GM19035 (cell line): Measurements from ENCODE around the gene BANP.
"Not testable (repeated sequence)": the region's sequence is repeated elsewhere in the genome, so short reads cannot be mapped to it uniquely, and the experiment has no call there.

ENCODE experiments used
- ATAC-seq: cut with Tn5 transposase; IDR thresholded peaks from one replicate; pipeline ENCODE4 v1.9.1; 2021; ENCODE audit not compliant: unreplicated experiment

The BANP gene

DNA sequence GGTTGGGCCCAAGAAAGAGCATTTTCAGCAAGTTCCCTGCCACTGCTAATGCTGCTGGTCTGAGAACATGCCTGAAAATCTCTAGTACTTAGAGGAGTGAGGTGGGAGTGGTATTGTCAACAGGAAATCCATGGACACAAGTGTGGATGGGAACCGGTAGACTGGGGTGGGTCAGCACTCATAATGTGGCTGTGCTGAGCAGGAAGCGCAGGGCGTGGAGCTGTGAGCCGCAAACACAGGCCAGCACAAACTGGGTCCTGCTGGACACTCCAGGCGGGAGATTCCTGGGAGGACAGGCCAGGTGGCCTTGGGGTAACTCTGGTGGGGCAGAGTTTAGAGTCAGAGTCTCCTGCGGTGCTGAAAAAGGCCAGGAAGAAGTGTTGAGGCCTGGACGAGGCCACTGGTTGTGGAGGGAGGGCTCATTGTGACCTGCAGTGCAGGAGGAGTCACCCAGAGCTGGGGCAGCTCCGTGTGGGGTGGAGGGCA, 62.6 kb downstream of the BANP start:
- no peak for ATAC-seq

DNA sequence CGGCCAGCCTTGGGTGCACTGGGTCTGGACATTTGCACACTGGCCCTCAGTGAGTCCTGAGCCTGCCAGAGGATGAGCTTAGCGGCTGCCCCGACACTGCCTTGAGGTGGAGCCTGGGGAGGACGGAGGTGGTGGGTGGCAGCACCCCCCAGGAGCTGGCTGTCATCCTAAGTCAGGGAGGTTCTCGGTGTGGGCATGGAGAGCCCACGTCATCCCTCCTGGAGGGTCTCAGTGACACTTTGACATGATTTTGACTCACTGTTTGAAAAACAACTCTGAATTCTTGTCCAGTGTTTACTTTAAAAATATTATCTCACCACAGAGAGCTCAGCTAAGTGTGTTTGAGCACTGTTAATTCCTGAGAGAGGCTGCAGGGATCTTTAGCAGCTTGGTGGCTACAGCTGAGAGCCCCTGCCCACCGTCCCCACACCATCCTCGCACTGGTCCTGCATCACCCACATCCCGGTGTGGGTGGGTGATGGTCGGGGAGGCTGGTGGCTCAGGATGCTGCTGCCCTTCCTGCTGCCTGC, 63.1 kb downstream of the BANP start:
- no peak for ATAC-seq

DNA sequence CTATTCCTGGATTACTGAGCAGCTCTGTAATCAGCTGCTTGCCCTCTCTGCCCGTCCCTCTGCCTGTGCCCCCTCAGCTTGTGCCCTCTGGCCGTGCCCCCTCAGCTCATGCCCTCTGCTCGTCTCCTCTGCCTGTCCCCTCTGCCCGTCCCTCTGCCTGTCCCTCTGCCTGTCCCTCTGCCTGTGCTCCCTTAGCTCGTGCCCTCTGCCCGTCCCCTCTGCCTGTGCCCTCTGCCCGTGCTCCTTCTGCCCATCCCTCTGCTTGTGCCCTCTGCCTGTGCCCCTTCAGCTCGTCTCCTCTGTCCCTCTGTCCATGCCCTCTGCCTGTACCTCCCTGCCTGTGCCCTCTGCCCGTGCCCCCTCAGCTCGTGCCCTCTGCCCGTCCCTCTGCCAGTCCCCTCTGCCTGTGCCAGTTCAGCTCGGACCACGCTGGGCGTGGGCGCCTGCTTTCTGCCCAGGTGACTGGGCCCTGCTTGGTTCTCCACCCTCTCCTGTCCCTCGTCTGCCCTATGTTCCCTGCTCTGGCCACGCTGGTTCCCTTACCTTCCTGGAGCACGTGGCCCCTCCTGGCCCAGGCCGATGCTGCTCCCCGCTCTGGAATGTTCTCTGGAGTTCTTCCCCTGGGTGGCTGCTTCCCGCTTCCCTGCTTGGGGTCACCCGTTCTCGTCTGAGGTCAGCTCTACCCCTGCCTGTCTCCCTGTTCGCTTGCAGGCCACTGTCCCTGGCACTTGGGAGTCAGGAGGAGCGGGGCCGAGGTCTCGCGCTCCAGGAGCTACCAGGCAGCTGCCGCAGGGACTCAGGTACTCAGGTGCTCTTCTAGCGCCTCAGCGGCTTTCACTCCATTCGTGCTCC, 63.9 kb downstream of the BANP start:
- no peak for ATAC-seq

DNA sequence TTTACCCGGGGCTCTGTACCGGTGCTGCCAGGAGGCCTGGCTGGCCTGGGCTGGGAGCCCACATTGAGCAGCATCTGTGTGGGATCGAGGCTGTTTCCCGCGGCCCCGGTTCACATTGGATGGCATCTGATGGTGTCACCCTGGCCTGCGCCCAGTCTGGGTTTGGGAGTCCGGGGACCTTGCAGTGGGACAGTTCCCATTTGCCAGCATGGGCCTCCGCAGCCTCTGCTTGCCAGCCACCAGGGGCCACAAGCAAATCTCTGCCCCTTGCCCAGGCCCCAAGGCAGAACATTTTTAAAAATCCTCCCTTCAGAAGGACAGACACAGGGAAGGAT, 64.5 kb downstream of the BANP start:
- ATAC-seq, result no peak

DNA sequence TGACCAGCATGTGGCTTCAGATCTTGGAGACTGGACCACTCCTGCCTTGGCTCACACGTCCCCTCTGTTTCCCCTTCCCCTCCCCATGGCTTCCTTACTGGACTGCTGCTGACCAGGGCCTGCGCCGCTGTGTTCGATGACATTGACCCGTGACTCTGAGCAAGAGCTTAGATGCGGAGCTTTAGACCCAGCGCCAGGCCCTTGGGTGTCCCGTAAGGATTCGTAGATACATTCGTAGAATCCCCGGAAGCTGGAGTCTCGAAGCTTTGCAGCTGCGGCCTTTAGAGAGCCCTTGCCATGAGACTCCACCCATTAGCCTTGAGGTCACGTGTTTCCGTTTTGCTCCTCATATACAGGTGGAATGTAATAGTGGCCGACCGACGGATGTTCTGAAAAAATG, 65.2 kb downstream of the BANP start:
- not testable (repeated sequence) for ATAC-seq

DNA sequence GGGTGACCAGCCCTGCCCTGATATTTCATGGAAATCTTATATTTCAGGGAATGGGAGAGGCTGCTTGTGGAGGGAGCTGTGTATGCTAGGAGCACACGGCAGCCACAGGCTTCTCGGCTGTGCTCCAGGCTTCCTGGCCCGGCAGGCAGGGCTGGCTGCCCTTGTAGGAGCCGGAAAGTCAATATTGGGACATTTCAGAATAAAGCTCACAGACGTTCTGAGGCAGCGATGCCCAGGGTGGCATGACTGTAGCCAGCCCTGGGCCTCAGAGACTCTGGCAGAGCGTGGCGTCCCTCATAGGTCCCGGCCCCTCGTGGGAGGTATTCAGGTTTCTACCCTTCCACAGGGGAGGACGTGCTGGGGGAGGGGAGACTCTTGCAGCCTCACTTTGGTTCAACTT, 65.7 kb downstream of the BANP start:
- ATAC-seq, result no peak

DNA sequence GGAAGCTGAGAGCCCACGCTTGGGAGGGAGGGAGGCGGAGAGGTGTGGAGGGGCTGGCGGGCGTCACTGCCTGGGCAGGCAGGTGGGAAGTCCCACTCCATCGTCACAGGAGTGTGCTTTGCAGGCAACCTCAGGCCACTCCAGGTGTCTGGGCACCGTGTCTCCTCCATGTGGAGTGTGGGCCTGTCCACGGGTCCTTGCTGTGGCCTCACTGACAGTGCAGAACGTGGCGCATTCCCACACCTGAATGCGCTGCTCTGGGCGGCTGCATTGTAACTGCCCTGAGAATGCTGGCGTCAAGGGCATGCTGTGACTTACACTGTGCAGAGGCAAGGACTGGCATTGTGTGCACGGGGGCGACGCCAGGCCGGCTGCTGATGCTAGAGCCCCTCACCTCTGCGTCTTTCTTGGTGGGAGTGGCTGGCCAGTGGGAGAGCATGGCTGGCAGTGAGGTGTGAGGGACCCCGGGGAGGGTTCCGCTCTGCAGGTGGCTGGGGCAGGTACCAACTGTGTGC, 66.4 kb downstream of the BANP start:
- no peak for ATAC-seq

DNA sequence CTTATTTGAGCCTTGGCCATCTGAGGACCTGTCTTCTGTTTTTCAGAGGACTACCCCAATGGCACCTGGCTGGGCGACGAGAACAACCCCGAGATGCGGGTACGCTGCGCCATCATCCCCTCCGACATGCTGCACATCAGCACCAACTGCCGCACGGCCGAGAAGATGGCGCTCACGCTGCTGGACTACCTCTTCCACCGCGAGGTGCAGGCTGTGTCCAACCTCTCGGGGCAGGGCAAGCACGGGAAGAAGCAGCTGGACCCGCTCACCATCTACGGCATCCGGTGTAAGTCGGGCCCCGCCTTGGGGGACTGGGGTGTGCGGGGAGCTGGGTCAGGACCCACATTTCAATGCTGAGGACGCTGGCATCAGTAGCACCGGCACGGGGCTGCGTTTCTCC, 67.1 kb downstream of the BANP start:
- ATAC-seq, result not testable (repeated sequence)

DNA sequence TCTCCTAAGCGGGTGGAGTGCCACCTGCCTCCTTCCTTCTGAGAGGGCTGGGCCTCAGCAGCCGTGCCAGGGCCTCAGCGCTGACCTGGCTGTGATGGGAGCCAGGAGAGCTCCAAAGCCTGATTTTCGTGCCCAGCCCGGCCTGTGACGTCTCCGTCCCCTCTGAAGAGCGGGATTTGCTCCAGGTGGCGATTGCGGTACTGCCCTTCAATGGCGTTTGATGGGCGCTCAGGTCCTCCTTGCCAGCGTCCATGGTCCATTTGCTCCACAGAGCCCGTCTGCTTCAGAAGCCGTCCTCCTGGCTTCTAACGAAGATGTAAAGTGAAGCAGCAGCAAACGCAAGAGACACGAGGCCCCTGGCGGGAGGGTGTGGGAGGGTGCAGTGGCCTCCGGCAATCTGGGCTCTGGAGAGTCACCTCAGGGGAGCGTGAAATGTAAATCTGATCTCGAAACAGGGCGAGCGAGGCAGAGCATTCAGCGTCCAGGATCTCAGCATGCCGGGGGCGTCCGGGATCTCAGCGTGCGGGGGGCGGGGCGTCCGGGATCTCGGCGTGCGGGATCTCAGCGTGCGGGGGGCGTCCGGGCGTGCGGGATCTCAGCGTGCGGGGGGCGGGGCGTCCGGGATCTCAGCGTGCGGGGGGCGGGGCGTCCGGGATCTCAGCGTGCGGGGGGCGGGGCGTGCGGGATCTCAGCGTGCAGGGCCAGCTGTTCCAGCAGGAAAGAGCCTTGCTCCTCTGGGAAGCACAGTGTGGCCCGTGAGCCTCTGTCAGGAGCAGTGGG, 68.0 kb downstream of the BANP start:
- ATAC-seq, result not testable (repeated sequence)

DNA sequence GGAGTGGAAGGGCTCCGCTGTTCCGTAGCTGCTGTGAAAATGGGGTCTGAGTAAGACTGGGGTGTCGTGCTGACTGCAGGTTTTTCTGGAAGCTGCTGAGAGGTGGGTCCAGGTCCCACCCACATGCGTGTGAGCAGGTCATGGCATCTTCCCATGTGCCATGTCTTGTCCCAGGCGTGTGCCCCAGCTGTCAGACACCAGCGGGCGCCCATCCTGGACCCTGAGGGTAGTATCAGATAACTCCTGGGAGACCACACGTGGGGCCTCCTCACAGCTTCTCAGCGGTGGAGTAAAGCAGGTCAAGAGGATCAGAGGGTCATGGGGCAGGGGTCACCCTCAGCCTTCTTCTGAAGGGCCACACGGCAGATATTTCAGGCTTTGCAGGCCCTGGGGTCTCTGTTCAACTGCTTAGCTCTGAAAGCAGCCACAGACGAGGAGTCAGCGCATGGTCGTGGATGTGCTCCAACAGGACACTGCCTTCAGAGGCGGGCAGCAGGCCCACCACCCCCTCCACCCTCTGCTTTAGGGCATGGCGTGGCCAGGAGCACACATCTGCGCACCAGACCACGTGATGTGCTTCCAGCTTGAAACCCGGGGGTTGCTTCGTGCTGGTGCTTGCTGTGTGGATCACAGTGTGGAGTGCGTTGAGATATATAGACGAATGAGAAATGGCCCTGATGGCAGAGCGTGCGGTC, 68.7 kb downstream of the BANP start:
- ATAC-seq, result no peak

DNA sequence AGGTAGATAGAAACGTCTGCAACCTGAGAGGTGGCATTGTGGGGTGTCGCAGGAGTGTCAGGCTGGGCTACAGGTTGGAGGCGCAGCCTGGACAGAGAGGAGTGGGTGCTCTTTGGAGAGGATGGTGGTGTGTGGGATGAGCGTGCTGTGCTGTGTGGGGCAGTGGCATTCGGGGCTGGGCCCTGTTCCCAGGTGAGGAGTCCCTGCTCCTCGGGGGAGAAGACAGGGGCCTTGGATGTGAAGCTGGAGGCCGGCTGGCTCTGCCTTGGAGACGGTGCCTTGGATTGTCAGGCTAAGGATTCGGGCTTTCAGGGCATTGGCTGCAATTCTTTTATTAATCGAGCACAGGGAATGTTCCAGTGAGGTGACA, 69.3 kb downstream of the BANP start:
- no peak for ATAC-seq

DNA sequence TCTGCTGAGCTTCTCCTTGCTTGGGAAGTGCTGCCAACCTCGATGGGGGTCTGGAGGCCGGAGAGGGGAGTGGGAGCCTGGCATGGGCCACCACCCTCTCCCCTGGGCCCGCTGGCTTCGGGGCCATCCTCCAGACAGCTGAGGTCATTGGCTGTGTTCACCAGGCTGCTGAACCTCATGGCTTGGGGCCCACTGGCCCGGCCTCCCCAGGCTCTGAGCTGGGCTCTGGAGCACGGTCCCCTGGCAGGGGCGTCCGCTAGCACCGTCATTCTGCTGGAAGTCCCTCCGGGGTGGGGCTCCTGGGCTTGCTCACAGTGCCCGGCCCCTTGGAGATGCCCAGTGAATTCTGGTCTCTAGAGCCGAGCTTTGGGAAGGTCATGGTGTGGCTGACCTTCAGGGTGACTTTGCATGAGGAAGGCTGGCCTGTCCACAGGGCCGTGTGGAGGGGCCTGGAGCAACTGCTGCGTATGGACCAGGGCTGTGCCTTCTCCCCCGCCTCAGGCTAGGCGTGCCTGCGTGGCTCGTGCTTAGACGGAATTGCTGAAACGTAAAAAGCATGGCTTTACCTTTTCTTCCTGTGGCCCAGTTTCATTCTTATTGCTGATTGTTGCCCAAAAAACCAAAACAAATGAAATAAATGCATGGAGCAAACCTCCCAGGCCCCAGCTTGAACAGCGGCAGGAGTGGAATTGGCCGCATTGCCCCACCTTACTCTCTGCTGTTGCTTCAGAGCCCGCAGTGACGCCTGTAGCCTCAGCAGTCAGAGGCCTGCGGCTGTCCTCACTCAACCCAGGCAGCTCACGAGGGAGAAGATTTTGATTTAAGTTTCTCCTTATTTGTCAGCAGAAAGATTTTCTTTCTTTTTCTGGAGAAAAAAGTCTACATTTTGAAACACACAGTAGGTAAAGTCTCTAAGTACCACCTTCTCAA, 70.1 kb downstream of the BANP start:
- not testable (repeated sequence) for ATAC-seq

DNA sequence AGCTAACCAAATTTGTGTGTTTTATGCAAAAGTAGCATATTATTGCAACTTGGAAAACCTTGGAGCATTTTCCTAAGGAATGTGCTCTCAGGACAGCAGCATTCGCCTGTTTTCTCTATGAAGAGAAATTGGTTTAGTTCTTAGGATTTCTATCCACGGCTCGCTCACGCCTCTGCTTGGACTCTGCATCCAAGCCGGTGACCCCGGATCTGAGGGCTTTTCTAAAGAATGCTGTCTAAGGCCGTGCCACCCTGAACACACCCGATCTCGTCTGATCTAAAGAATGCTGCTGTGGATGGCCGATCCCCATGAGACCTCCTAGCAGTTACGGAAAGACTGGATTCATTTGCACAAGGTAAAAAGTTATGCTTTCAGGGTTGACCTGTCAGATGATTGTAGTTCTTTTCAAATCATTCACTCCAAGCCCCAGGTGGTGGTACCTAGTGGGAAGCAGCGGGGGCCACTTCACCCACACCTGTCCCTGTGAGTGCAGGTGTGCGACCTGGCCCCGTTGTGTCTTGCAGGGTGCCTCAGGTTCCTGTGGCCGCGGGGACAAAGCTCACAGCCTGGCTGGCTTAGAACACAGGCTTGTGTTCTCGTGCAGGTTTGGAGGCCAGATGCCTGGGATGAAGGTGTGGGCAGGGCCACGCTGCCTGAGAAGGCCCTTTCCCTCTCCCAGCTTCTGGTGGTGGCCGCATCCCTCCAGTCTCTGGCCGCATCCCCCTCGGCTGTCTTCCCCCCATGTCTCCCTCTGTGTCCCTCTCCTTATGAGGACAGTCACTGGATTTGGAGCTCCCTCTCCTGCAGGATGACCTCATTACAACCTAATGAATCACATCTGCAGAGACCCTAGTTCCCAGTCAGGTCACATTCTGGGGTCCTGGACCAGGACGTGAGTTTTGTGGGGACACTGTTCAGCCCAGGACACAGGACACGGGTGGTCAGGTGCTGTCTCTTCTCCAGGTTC, 71.1 kb downstream of the BANP start:
- no peak for ATAC-seq

DNA sequence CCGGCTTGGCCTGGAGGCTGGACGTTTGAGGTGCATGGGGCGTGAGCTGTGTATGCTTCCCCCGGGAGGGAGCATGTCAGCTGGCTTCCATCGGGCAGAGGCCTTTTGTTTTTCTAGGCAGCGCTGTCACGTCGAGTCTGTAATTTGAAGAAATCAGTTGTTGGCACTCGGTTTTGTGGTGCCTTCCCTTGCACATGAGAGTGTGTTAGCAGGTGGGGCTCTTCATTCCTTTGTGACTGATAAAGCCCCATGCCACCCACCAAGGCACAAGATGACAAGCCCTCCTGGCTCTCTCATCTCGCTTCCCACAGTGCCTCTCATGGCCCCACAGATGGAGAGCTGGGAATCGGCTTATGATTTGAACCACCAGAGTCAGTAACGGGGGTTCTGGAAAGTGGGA, 72.1 kb downstream of the BANP start:
- ATAC-seq, result no peak

DNA sequence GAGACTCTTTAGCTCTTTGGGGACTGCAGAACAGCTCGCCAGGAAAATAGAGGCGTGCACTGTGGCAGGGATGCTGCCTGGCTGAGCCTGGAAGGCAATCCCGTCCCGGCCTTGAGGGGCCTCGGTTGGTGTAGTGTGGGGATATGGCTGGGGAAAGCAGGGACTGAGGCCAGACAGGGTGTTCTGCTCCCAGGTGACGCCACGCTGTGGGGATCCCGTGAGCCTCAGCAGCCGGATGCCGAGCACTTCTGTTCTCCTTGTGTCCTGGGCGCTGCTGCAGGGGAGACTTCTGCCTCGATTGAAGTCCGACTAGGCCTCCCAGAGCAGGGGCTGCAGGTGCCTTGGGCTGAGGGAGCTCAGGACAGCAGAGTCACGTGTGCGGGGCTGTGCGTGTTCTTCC, 72.6 kb downstream of the BANP start:
- ATAC-seq, result no peak

DNA sequence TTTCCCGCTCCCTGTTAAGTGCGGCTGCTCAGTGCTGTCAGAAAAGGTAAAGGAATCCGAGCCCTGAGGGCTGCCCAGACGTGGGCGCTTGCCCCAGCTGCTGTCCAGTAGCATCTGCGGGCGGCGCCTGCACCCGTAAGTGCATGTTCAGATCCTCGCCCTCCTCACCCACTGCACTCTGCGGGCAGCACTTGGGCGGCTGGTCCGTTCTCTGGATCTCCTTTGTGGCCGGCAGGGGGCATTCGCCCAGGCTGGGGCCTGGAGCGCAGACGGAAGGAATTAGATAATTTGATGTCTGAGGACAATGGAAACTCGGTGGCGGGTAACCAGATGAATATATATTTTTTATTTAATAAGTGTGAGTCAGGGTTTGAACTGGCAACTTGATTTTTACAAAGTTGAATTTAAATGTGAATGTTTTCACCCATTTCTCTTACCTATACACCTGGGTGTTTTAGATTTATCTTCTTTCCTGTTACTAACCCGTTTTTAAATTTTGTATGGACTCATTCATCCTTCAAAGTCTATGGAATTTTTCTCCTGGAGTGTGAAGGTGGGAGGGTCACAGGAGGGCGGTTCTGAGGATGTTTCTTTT, 73.4 kb downstream of the BANP start:
- ATAC-seq, result not testable (repeated sequence)

DNA sequence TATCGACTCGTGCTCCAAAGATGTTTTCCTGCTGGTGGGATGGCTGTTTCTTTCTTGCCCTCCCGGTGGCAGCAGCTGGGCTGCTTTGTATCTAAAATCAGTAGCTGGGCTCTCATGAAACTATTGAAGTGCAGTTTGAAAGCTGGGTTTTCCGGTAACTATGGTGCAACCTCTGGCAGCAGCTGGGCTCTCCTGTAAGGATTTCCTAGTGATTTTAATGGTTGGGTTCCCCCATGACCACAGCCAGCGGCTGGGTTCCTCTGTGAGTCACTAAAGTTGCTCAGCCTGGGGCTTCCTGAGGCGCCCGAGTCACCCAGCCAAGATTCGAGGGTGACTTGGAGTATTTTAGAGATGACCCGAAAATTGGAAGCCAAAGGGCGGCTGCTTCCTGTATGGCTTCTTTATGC, 73.9 kb downstream of the BANP start:
- ATAC-seq, result not testable (repeated sequence)

DNA sequence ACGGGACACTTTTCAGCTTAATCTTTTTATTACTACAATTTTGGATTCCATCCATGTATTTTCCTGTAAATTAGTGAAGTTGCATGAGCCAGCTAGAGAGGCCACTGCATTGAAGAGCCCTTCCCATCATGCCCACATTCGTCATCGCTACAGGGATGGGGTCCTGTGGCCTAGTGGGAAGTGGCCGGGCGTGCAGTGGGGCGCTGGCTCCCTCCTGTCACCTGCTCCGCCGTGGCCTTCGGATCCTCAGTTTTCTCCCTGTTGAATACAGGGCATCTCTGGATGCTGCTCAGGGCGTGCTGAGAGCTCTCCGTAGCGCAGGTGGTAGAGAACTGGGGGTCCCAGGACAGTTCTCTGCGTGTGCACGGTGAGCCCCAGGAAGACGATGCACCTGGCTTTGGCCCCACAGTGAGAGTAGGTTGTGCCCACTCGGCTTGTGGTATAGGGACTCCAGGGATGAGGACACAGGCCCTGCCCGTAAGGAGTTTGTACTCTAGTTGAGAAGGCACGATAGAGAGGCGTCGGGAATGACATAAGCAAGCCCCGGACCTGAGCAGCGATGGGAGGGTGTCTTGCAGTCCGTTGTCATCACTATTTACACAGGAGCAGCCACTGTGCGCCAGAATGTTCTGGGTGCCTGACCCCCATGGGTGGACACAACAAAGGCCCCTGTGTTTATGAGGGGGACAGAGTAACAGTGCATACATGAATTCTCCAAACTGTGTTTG, 74.8 kb downstream of the BANP start:
- not testable (repeated sequence) for ATAC-seq
